NCI-H146 (cell line): ENCODE data around the gene CCT2.
A peak's percentile ranks its signal among the peaks of the same experiment; 100 is the strongest.
"Not testable (repeated sequence)": the region's sequence is repeated elsewhere in the genome, so short reads cannot be mapped to it uniquely, and the experiment has no call there.

ENCODE experiments used
- DNase-seq: peaks from one replicate; lab custom pipeline; 2025; lab: John Stamatoyannopoulos, UW

Gene CCT2

GRCh38 chr12:69588527-69588926, 3.3 kb downstream of the CCT2 start:
- DNase-seq: no peak

- DNase-seq: no peak
Observed at GRCh38 chr12:69589082-69589481, 3.8 kb downstream of the CCT2 start.

GRCh38 chr12:69595689-69596088, 10.4 kb downstream of the CCT2 start:
- no peak for DNase-seq

- DNase-seq: no peak
Observed at GRCh38 chr12:69598174-69598753, 13.0 kb downstream of the CCT2 start.

GRCh38 chr12:69600804-69601203, 15.5 kb downstream of the CCT2 start:
- DNase-seq: no peak

- no peak for DNase-seq
Observed at GRCh38 chr12:69601962-69602685, 16.9 kb downstream of the CCT2 start.

GRCh38 chr12:69602954-69603353, 17.7 kb downstream of the CCT2 start:
- no peak for DNase-seq

- DNase-seq: not testable (repeated sequence)
Observed at GRCh38 chr12:69603556-69603955, 18.3 kb downstream of the CCT2 start.

- not testable (repeated sequence) for DNase-seq
Observed at GRCh38 chr12:69604275-69604674, 19.0 kb downstream of the CCT2 start.

GRCh38 chr12:69608114-69608513, 22.9 kb downstream of the CCT2 start:
- no peak for DNase-seq

- DNase-seq: no peak
Observed at GRCh38 chr12:69610126-69610525, 24.9 kb downstream of the CCT2 start.

GRCh38 chr12:69610729-69611128, 25.5 kb downstream of the CCT2 start, which contains the start of gene LRRC10:
Gene LRRC10 (minus strand): TSS chr12:69610907. CDS start chr12:69610838, 69 bp downstream.
- no peak for DNase-seq

GRCh38 chr12:69613351-69613750, 28.1 kb downstream of the CCT2 start:
- no peak for DNase-seq

GRCh38 chr12:69616025-69616424, 30.8 kb downstream of the CCT2 start:
- no peak for DNase-seq

GRCh38 chr12:69619050-69619449, 33.8 kb downstream of the CCT2 start:
- DNase-seq: no peak

- DNase-seq: no peak
Observed at GRCh38 chr12:69620077-69620476, 34.8 kb downstream of the CCT2 start.

- DNase-seq: no peak
Observed at GRCh38 chr12:69620921-69621320, 35.7 kb downstream of the CCT2 start.

- DNase-seq: no peak
Observed at GRCh38 chr12:69621551-69621950, 36.3 kb downstream of the CCT2 start.

GRCh38 chr12:69623970-69624369, 38.7 kb downstream of the CCT2 start:
- DNase-seq: peak; percentile 88

GRCh38 chr12:69627501-69627900, 42.2 kb downstream of the CCT2 start:
- no peak for DNase-seq

GRCh38 chr12:69630191-69630590, 44.9 kb downstream of the CCT2 start:
- no peak for DNase-seq

GRCh38 chr12:69633061-69633460, 47.8 kb downstream of the CCT2 start:
- no peak for DNase-seq

GRCh38 chr12:69639400-69640016, 54.2 kb downstream of the CCT2 start:
- DNase-seq: peak; percentile 73
